ENCODE results near the gene NAV2. TPM values are rescaled to one million over a fixed set of nuclear protein-coding genes. Genes with fewer than 3 reads are reported as not detected.

The NAV2 gene
- total RNA-seq, 1 donor from 2014 or later: 9.6 TPM

DNA sequence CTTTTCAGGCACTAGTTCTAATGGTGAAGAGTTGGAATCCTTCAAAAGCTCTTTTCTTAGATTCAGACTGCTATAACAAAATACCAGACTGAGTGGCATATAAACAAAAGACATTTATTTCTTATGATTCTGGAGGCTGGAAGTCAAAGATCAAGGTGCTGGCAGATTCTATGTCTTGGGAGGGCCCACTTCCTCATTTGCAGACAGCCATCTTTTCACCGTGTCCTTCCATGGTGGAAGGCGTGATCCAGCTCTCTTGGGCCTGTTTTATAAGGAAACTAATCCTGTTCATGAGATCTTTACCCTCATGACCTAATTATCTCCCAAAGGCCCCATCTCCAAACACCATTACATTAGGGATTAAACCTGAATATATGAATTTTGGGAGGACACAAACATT lies 124.0 kb downstream of the NAV2 start:
- H3K36me3 ChIP-seq: no peaks in the 10 kb centered on the region

DNA sequence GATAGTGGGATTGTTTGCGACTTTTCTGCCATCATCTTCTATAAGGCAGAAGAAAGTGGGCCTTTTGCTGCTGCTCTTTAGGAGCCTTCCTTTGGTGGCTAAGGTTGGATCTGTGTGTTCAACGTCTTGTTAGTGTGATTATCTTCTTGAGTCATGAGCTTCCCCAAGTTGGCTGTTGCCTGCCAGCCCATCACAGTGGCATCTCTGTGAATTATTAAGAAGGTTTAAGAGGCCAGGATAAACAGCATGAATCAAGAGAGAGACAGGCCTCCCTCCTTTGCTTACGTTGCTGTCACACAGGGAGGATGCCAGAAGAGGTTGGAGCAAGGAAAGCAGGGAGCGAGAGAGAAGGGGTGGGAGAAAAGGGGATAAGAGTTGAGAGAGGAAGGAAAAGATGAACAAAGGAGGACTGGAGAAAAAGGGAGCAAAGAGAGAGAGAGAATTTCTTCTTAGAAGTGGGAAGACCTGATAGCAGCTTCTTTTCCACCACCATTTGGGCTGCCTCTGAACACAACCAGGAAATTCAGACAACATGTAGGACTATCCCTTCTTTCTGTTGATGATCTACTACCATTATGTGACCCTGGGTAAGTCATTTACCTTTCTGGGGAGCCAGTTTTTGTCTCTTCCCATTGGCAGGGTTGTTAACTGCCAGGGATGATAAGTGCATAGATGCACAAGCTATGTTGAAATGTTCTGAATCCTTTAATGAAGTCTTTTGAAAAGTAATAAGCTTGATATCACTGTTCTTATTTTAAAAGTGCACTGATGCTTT lies 126.5 kb downstream of the NAV2 start:
- Histone ChIP-seq H3K9ac (no peak overlapping the region), H3K4me3 (no peak overlapping the region), H3K4me1 (peaks cover 9% of the 10 kb centered on the region), H3K36me3 (no peaks in the 10 kb centered on the region), H3K79me2 (ENCODE audit: low read depth) (peaks cover 3% of the 10 kb centered on the region), H4K20me1 (ENCODE audit: low read depth) (no peaks in the 10 kb centered on the region), H3K27me3 (no peaks in the 10 kb centered on the region), H3K9me3 (ENCODE audit: low read depth) (no peaks in the 10 kb centered on the region), H3F3A (ENCODE audit: low read depth) (no peaks in the 10 kb centered on the region), H3K27ac (no peak overlapping the region), H2AFZ (replicated peaks) (no peak overlapping the region), H3K4me2 (no peak overlapping the region)
- Mint-ChIP-seq H3K27ac (no peak overlapping the region), H3K4me1 (peaks cover 1% of the 10 kb centered on the region), H3K27me3 (ENCODE audit: insufficient read depth, low read depth) (no peaks in the 10 kb centered on the region), H3K36me3 (peaks cover 9% of the 10 kb centered on the region), H3K4me3 (no peak overlapping the region), H3K9me3 (no peaks in the 10 kb centered on the region)
- TF ChIP-seq EZH2 (IDR thresholded peaks at IDR 0.05): no peak
- no peak for TF ChIP-seq EZH2phosphoT487 (IDR thresholded peaks at IDR 0.05)
- TF ChIP-seq, protein P1, sequence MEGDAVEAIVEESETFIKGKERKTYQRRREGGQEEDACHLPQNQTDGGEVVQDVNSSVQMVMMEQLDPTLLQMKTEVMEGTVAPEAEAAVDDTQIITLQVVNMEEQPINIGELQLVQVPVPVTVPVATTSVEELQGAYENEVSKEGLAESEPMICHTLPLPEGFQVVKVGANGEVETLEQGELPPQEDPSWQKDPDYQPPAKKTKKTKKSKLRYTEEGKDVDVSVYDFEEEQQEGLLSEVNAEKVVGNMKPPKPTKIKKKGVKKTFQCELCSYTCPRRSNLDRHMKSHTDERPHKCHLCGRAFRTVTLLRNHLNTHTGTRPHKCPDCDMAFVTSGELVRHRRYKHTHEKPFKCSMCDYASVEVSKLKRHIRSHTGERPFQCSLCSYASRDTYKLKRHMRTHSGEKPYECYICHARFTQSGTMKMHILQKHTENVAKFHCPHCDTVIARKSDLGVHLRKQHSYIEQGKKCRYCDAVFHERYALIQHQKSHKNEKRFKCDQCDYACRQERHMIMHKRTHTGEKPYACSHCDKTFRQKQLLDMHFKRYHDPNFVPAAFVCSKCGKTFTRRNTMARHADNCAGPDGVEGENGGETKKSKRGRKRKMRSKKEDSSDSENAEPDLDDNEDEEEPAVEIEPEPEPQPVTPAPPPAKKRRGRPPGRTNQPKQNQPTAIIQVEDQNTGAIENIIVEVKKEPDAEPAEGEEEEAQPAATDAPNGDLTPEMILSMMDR (IDR thresholded peaks at IDR 0.05): no peak
- DNase-seq (ENCODE audit: low spot score): no peak

More for the DNA sequence above, 124.0 kb downstream of the NAV2 start:
- H3K9me3 ChIP-seq (ENCODE audit: low read depth): no peaks in the 10 kb centered on the region
- no peaks in the 10 kb centered on the region for H3K27me3 ChIP-seq
- Mint-ChIP-seq H3K36me3 (peaks cover 22% of the 10 kb centered on the region), H3K9me3 (no peaks in the 10 kb centered on the region), H3K27me3 (ENCODE audit: insufficient read depth, low read depth) (no peaks in the 10 kb centered on the region), H3K27ac (no peak overlapping the region), H3K4me1 (peaks cover 14% of the 10 kb centered on the region), H3K4me3 (no peak overlapping the region)
- no peak overlapping the region for H3K4me3 ChIP-seq
- no peak for DNase-seq (ENCODE audit: low spot score)
- H3K4me2 ChIP-seq: no peak overlapping the region
- no peak overlapping the region for H2AFZ ChIP-seq (replicated peaks)
- H3F3A ChIP-seq (ENCODE audit: low read depth): peaks cover 8% of the 10 kb centered on the region
- H3K9ac ChIP-seq: no peak overlapping the region
- no peaks in the 10 kb centered on the region for H4K20me1 ChIP-seq (ENCODE audit: low read depth)
- H3K27ac ChIP-seq: no peak overlapping the region
- H3K4me1 ChIP-seq: peaks cover 17% of the 10 kb centered on the region
- TF ChIP-seq EZH2 (IDR thresholded peaks at IDR 0.05) (no peak), EZH2phosphoT487 (IDR thresholded peaks at IDR 0.05) (no peak)
- TF ChIP-seq, protein P1 (IDR thresholded peaks at IDR 0.05): no peak
- H3K79me2 ChIP-seq (ENCODE audit: low read depth): no peaks in the 10 kb centered on the region

DNA sequence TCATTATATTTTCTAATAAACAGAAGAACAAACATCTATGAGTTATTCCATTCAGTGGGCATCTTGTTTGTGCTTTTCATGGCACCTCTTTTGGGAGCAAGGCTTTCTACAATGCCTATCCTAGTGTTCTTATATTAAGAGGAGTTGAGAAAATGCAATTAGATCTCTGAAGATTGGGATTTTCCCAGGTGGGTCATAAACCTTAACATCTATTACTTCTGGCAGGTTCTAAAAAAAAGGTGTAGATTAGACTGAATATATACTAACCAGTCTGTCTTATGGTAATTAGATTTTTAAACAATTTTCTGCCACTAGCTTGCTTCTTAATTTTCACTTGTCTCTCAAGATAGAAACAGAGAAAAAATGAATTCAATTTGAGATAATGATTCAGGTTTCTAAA lies 128.3 kb downstream of the NAV2 start:
- Histone ChIP-seq H3K36me3 (no peaks in the 10 kb centered on the region), H3K79me2 (ENCODE audit: low read depth) (peaks cover 3% of the 10 kb centered on the region)
- peaks cover 14% of the 10 kb centered on the region for H3K4me1 Mint-ChIP-seq

More for the DNA sequence above, 128.3 kb downstream of the NAV2 start:
- Histone ChIP-seq H3K27ac (no peak overlapping the region), H2AFZ (replicated peaks) (no peak overlapping the region), H4K20me1 (ENCODE audit: low read depth) (no peaks in the 10 kb centered on the region), H3K9me3 (ENCODE audit: low read depth) (no peaks in the 10 kb centered on the region), H3K27me3 (no peaks in the 10 kb centered on the region), H3K4me3 (no peak overlapping the region), H3K9ac (no peak overlapping the region), H3K4me2 (no peak overlapping the region), H3F3A (ENCODE audit: low read depth) (no peaks in the 10 kb centered on the region), H3K4me1 (peaks cover 9% of the 10 kb centered on the region)
- Mint-ChIP-seq H3K4me3 (no peak overlapping the region), H3K36me3 (peaks cover 2% of the 10 kb centered on the region), H3K9me3 (no peaks in the 10 kb centered on the region), H3K27me3 (ENCODE audit: insufficient read depth, low read depth) (no peaks in the 10 kb centered on the region), H3K27ac (no peak overlapping the region)
- TF ChIP-seq, protein P1 (IDR thresholded peaks at IDR 0.05): no peak
- TF ChIP-seq EZH2 (IDR thresholded peaks at IDR 0.05): no peak
- TF ChIP-seq EZH2phosphoT487 (IDR thresholded peaks at IDR 0.05): no peak
- DNase-seq (ENCODE audit: low spot score): no peak

All from neural progenitor cell (in vitro differentiated cells).